ENCODE results near the gene GALNT2. TPM values are rescaled to one million over a fixed set of nuclear protein-coding genes. Genes with fewer than 3 reads are reported as not detected.

GALNT2 gene
- total and polyA plus RNA-seq, 2 of the 4 experiments (the other 2 are of a cell fraction), result 50.4 to 189 TPM

DNA sequence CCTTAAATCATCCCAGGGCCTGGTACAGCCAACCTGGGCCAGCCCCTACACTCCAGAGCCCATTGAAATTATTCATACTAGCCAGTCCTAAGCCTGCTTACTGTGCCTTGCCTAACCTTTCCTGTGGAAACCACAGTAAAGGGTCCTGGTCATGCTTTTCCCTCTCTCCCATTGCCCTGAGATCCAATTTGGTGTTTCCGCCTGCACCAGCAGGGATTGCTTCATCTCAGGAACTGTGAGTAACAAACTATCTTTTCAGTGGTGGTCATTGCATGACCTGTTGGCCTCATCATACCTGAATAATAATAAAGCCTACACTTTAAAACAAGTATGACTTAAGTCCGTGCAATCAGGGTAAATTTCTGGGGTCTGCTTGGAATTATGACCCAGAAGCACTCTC lies 18.7 kb upstream of the GALNT2 start:
- H2BK15ac ChIP-seq (ENCODE audit: low read depth, low read length), result no peak overlapping the region
- DNase-seq (no peak), ATAC-seq (ENCODE audit: low read depth) (no peak)
- CTCF ChIA-PET, result no interaction called here
- no peak overlapping the region for H2BK5ac ChIP-seq (ENCODE audit: low read depth, low read length, poor library complexity, severe bottlenecking)
- no peaks in the 10 kb centered on the region for H3K36me3 ChIP-seq (ENCODE audit: control insufficient read depth, insufficient read depth, low read length)
- no peak overlapping the region for H3K4me3 ChIP-seq (ENCODE audit: insufficient read depth, low read depth, low read length)
- H3K56ac ChIP-seq (ENCODE audit: extremely low read depth, insufficient read depth, low read length), result no peak overlapping the region
- H4K91ac ChIP-seq (ENCODE audit: insufficient read depth, low read depth, low read length), result no peak overlapping the region
- no CpG with 5 or more reads among the region's 2 CpGs for WGBS, 2 experiments (ENCODE audit: extremely low coverage in 2 of 2, insufficient read length in 1 of 2)
- no peak overlapping the region for H2AK5ac ChIP-seq (ENCODE audit: low read depth, low read length)
- TF ChIP-seq POLR2A (IDR thresholded peaks at IDR 0.05; ENCODE audit: low read depth, low read length), result no peak
- 0 out of 2 replicates have a peak, but pooled peaks have one; percentile 25 for TF ChIP-seq CEBPB (IDR thresholded peaks at IDR 0.05; ENCODE audit: low read depth, low read length)
- no peaks in the 10 kb centered on the region for H3K9me1 ChIP-seq (ENCODE audit: insufficient read depth, low read length)
- H2BK20ac ChIP-seq (ENCODE audit: low read depth, low read length), result no peak overlapping the region
- H4K5ac ChIP-seq (ENCODE audit: low read depth, low read length), result no peak overlapping the region
- H3K4me1 ChIP-seq (ENCODE audit: control insufficient read depth, insufficient read depth, low read length), result no peaks in the 10 kb centered on the region
- no TSS peak for BruUV-seq (replicated peaks)
- intact Hi-C loops (cut with micrococcal nuclease) (no loop called here), dilution Hi-C loops (cut with HindIII; ENCODE audit: low sequenced_read_pairs, unreplicated experiment) (no loop called here), in situ Hi-C loops (cut with MboI; ENCODE audit: low sequenced_read_pairs) (loop anchor here (25.0 kb wide), 1 partner anchor 539 kb away; no protein-coding TSS in a partner anchor)
- no peak overlapping the region for H3K4me2 ChIP-seq (ENCODE audit: low read depth, low read length)
- no peak overlapping the region for H3K9ac ChIP-seq (ENCODE audit: low read depth, low read length)
- H3K9me3 ChIP-seq (ENCODE audit: control insufficient read depth, insufficient read depth, low read length), result no peaks in the 10 kb centered on the region
- H3K14ac ChIP-seq (replicated peaks; ENCODE audit: low read depth, low read length), result no peak overlapping the region
- H4K8ac ChIP-seq (ENCODE audit: low read depth in 2 of 2, low read length in 2 of 2), result no peak overlapping the region
- POLR2A ChIA-PET (ENCODE audit: unreplicated experiment), result no interaction called here
- H3K27me3 ChIP-seq (ENCODE audit: control insufficient read depth, insufficient read depth, low read length), result peaks cover 23% of the 10 kb centered on the region
- no peak overlapping the region for H2BK120ac ChIP-seq (ENCODE audit: low read depth, low read length)
- H3K23ac ChIP-seq (ENCODE audit: low read depth, low read length), result no peak overlapping the region
- no peaks in the 10 kb centered on the region for H4K20me1 ChIP-seq (ENCODE audit: insufficient read depth, low read length)
- H2AK9ac ChIP-seq (replicated peaks; ENCODE audit: low read depth, low read length, poor library complexity), result no peak overlapping the region
- no peak overlapping the region for H3K4ac ChIP-seq (ENCODE audit: low read depth, low read length)
- no peak overlapping the region for H2AFZ ChIP-seq (replicated peaks; ENCODE audit: low read length, poor library complexity)
- H3K18ac ChIP-seq (ENCODE audit: low read depth, low read length), result no peak overlapping the region
- no peaks in the 10 kb centered on the region for H3K79me1 ChIP-seq (ENCODE audit: low read depth in 1 of 2, low read length in 2 of 2)
- H3K27ac ChIP-seq (ENCODE audit: insufficient read depth, low read length), result no peak overlapping the region

Measured in IMR-90 (cell line).